K562 (cell line): ENCODE results near the gene CASP9.

Experiments used
- ARNT ChIP-seq, 2 experiments: fragments of 450-650 bp; IDR thresholded peaks; 2 replicates each; pipeline ENCODE4 v1.6.1; 2016; ENCODE audit warnings: mild to moderate bottlenecking in 1 of 2
- CBX3 ChIP-seq, 2 experiments: IDR thresholded peaks; 1 replicate in 1 of 2; 2 replicates in 1 of 2; pipeline ENCODE4 v1.6.1; 2012; ENCODE audit warnings: inconsistent platforms in 2 of 2, low read length in 2 of 2, borderline replicate concordance in 1 of 2, control low read depth in 1 of 2
- HNRNPUL1 ChIP-seq: fragments of 200-400 bp; formaldehyde crosslinking; IDR thresholded peaks from 2 replicates; pipeline ENCODE4 v1.6.1; 2017; ENCODE audit warnings: low read length
- POLR2AphosphoS5 ChIP-seq: IDR thresholded peaks from 2 replicates; pipeline ENCODE4 v1.6.1; 2011; ENCODE audit warnings: mild to moderate bottlenecking, low read depth, low read length, moderate library complexity; ENCODE audit not compliant: control insufficient read depth, insufficient read depth
- ZNF766 ChIP-seq: fragments of 200-800 bp; sonication (Bioruptor generic); conservative IDR thresholded peaks from 2 replicates; pipeline ENCODE4 v1.6.1; 2016; ENCODE audit warnings: missing genetic modification characterization, missing compliant biosample characterization
- TF ChIP-seq, protein P1 (sequence below), 3 experiments: IDR thresholded peaks in 2 of 3; conservative IDR thresholded peaks in 1 of 3; 2 replicates each; pipeline ENCODE4 v1.5.1; 2011 to 2012; ENCODE audit warnings: low read length in 3 of 3, mild to moderate bottlenecking in 3 of 3, control low read depth in 2 of 3, improper control_type of control experiment in 1 of 3, inconsistent platforms in 1 of 3, low read depth in 1 of 3, mixed read lengths in 1 of 3, moderate library complexity in 1 of 3; ENCODE audit not compliant: insufficient read depth in 2 of 3

DNA sequence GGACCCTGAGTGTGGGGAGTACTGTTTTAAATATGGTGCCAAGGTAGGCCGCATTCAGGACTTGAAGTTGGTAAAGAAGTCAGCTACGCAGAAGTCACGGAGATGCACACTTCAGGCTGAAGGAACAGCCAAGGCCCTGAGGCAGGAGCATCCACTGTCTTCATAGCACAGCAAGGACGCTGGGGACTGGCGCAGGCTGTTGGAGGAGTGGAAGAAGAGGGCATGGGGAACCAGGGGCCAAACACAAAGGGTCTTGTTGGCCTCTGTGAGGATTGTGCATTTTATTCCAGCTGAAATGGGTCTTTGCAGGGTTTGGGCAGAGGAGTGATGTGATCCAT is 19.2 kb upstream of the CASP9 start:
- TF ChIP-seq, protein P1, sequence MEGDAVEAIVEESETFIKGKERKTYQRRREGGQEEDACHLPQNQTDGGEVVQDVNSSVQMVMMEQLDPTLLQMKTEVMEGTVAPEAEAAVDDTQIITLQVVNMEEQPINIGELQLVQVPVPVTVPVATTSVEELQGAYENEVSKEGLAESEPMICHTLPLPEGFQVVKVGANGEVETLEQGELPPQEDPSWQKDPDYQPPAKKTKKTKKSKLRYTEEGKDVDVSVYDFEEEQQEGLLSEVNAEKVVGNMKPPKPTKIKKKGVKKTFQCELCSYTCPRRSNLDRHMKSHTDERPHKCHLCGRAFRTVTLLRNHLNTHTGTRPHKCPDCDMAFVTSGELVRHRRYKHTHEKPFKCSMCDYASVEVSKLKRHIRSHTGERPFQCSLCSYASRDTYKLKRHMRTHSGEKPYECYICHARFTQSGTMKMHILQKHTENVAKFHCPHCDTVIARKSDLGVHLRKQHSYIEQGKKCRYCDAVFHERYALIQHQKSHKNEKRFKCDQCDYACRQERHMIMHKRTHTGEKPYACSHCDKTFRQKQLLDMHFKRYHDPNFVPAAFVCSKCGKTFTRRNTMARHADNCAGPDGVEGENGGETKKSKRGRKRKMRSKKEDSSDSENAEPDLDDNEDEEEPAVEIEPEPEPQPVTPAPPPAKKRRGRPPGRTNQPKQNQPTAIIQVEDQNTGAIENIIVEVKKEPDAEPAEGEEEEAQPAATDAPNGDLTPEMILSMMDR (IDR thresholded peaks at IDR 0.05 in 2 of 3, conservative IDR thresholded peaks at IDR 0.05 in 1 of 3; ENCODE audit: insufficient read depth in 2 of 3, low read depth in 1 of 3, low read length in 3 of 3): no peak
- TF ChIP-seq HNRNPUL1 (no peak), ZNF766 (CRISPR knock-in tag) (no peak), CBX3 (IDR thresholded peaks at IDR 0.05; ENCODE audit: borderline replicate concordance in 1 of 2, low read length in 2 of 2) (no peak), POLR2AphosphoS5 (no peak), ARNT (IDR thresholded peaks at IDR 0.05) (no peak)
